ENCODE results near the gene PIGA. TPM values are rescaled to one million over a fixed set of nuclear protein-coding genes. Genes with fewer than 3 reads are reported as not detected.
A peak's percentile ranks its signal among the peaks of the same experiment; 100 is the strongest.
"Not testable (repeated sequence)": the region's sequence is repeated elsewhere in the genome, so short reads cannot be mapped to it uniquely, and the experiment has no call there.

Gene PIGA
- polyA plus RNA-seq, 4 donors: 15.7 to 18.4 (median 17.3) TPM

DNA sequence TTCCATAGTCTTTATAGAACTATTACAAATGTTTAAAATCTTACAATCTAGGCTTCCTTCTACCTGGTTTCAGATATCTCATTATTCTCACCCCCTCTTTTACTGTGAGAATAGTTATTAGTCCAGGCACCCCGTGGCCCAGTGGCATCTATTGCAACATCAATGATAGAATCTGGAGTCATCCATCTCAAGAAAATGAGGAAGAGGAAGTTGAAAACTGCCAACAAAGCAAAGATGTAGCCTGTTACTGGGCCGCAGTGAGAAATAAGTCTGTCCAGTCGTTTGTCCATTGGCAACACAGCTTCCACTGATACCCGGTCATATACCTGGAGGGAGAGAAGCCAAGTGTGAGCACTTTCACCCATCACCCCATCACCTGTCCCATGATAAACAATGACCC is 13.9 kb downstream of the PIGA start:
- no peak for DNase-seq (ENCODE audit: low read depth in 4 of 4, low spot score in 3 of 4)

DNA sequence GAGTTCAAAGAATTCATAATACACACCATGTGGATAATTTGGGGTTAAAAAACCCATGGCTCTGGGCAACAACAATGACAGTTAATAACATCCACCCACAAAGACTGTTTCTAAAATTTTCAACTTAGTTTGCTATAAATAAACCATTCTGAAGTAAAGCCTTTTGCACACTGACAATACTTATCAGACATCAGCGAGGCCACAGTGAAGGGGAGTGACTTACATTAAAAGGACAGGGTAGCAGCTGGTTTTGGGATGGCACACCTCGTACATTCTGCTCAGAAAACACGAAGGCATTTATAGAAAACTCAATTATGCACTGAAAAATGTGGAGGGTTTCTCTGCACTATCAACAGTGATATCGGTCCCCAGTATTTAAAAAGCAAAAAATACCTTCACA is 15.0 kb downstream of the PIGA start:
- DNase-seq (ENCODE audit: low read depth in 4 of 4, low spot score in 3 of 4): no peak

DNA sequence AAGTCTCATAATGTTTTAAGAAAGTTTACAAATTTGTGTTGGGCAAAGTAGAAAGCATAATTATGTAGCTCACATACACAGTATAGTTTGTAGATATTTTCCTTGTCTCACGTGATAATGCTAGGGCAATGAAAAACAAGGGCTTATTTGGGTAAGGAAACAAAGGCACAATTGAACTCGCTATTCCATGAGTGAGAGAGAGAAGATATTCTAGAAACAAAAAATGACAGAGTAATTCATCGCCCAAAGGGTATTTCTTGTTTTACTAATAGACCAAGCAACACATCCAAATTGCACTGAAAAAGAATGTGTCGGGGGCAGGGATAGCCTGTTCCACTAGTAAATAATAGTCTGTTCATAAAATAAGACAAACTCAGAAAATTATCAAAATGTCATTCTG is 16.2 kb downstream of the PIGA start:
- no peak for DNase-seq (ENCODE audit: low read depth in 4 of 4, low spot score in 3 of 4)

DNA sequence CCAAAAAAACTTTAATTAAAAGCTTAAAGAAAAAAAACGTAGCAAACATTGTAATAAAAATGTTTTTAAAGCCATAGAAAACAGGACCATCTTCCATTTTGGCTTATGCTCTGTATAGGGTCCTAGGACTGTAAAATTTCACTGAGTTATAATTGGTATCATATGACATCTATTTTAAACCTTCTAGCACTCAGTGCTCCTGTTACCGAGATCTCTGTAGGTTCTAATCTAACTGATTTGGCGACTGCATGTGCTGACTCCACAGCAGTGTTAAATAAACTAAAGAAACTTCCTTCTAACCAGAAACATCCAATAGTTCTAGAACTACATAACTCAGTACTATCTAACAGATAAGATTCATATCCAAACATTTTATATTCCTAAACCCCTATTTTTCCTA is 19.8 kb downstream of the PIGA start, which contains the start of gene ASB11:
ASB11 (minus strand) TSS at position 132 of the 400 bp plus-strand sequence; CDS start at position 97, 35 bp downstream.
- DNase-seq (ENCODE audit: low read depth in 4 of 4, low spot score in 3 of 4): no peak

DNA sequence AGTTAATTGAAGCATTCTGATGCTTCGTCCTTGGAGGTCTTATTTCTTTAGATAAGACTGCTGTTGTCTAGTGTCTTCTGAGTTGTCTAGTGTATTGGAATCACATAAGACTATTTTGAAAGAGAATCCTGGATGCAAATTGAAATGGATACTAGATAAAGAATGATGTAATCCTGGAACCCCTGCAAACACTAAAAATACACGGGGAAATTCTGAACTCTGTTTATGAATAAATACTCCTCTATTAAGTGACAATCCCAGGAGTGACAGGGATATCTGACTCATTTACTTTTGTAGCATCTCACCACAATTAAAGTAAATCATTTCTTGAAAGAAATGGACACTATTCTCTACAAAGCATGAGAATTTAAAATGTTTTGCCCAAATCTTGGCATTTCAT is 20.9 kb downstream of the PIGA start:
- DNase-seq (ENCODE audit: low read depth in 4 of 4, low spot score in 3 of 4): no peak

DNA sequence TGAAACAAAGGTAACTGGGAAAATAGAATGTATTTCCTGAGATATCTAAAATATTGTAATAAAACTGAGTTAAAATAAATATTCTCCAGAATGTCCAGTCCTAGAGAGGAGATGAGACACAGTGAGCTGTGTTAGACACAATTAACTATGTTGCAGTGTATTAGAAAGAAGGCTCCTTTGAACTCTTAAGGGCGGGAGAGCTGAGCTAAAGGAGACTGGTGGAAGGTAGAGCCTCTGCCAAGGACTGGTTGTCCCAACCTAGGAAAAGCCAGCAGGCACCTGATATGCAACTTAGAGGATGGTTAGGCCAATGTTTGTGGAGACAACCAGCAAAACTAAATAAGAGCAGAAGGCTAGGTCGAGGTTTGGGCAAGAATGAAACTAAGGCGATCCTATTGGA is 24.2 kb downstream of the PIGA start:
- DNase-seq (ENCODE audit: low read depth in 4 of 4, low spot score in 3 of 4): no peak

DNA sequence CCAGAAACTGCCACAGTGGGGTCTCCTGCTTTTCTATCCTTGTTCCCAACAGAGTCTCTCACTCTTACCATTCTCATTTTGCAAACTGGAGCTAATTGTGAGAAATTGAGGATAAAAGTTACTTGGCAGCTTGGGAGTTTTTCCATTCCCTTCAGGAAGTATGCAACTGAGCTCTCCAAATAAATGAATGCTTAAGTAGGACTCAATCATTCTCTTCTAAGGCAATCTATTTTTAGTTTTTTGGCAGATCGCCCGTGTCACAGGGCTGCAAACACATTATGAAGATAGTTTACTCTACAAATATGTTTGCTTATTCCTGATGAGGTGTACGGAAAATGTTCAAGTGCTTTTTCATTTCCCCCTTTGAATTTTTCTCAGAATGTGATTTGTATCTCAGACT is 25.2 kb downstream of the PIGA start:
- peak in 2 of 4 donors; percentile 33 to 43 for DNase-seq (ENCODE audit: low read depth in 4 of 4, low spot score in 3 of 4)

DNA sequence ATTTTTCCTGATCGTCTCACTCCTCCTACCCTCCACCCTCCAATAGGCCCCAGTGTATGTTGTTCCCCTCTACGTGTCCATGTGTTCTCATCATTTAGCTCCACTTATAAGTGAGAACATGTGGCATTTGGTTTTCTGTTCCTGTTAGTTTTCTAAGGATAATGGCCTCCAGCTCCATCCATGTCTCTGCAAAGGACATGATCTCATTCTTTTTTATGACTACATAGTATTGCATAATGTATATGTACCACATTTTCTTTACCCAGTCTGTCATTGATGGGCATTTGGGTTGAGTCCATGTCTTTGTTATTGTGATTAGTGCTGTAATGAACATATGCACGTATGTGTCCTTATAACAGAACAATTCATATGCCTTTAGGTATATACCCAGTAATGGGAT is 29.4 kb downstream of the PIGA start:
- DNase-seq (ENCODE audit: low read depth in 4 of 4, low spot score in 3 of 4): not testable (repeated sequence)

DNA sequence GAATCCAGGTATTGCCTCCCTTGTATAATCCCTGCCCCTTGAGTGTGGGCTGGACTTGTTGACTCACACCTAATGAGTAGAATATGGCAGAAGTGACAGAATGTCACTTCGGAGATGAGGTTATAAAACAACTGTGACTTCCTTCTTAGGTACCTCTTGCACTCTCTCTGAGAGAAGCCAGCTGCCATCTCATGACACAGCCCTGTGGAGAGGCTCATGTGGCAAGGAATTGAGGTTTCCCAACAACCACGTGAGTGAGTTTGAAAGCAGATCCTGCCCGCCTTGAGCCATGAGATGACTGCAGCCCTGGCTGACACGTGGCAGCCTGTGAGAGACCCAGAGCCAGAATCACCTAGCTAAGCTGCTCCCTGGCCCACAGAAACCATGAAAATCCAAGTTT is 33.4 kb downstream of the PIGA start:
- DNase-seq (ENCODE audit: low read depth in 4 of 4, low spot score in 3 of 4): no peak

DNA sequence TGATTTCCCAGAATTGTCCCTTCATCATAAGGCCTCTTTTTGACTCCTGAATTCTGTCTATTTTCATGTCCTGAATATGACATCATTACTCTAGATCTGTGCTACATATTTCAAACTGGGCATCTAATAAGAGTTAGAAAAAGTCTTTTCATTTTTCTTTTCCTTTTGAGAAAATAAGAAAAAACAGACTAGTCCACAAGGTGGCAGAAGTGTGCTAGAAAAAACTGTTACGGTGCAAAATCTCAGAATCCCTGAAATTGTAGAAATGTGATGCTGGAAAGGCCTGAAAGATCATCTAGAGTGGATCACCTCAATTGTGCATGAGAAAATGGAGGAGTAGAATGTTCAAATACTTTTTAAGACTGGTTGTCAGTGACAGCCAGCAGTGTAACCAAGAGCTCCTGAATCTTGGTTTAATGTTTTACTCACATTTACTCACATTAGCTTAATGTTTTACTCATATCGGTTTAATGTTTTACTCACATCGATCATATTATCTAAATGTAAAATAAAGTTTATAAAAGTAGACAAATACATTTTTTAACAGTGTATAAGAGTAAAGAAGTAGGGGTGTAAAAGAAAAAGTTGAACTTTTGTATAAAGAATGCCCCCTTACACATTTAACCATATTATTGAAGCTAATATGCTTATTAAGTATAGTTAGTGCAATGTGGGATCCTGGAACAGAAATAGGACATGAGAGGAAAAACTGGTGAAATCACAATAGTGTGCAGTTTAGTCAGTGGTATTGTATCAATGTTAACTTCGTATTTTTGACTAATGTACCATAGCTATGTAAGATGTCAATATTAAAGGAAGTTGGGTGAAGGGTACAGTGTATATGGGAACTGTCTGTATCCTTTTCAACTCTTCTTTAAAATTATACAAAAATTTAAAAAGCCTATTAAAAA is 35.1 kb downstream of the PIGA start:
- DNase-seq (ENCODE audit: low read depth in 4 of 4, low spot score in 3 of 4): no peak

DNA sequence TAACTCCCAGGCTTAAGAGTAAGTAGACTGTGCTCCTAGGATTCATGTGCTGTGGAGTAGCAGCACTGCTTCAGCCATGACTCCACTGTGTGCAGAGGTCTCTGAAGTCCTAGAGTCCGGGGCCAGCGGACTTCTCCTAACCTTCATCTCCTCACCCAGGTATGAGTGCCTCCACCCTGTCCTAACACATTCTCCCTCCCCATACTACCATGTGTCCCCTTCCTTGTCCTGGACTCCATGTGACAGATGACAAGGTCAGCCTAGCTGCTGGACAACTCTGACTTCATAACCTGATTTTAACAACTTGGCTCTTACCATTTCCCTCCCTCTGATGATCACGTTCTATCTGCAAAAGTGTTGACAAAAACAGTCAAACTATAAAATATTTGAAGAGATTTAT is 36.5 kb downstream of the PIGA start:
- no peak for DNase-seq (ENCODE audit: low read depth in 4 of 4, low spot score in 3 of 4)

DNA sequence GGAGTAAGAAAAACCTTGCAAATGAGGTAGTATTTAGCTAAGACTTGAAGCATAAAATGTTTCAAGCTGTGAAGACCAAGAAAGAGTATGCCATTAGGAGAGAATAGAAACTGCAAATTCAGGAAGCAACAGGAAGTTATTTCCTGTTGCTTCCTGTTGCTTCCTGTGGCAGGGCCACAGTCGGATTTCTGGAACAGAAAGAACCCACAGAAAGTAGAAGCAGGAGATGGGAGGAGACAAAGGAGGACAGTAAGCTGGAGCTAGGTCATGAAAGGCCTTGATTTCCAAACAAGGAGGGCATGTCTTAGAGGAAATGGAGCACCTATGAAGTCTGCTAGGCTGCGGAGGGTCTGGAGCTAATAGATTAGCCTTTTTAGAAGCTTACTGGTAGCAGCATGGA is 37.1 kb downstream of the PIGA start:
- no peak for DNase-seq (ENCODE audit: low read depth in 4 of 4, low spot score in 3 of 4)

DNA sequence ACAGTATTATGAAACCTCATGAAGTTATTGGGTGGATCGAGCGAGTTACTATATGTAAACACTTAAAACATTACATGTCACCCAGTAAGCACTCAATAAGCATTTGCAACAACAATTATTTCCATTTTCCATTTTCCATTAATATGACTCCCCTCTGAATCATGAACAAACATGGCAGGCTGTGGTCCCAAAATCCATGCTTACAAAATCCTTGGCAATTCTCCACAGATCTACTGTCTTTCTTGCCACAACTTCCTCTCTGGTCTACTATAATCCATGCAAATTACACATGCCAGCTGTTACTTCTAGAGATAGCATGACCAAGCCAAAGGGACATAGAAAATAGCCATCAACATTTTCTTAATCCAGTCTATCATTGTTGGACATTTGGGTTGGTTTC is 41.9 kb downstream of the PIGA start:
- no peak for DNase-seq (ENCODE audit: low read depth in 4 of 4, low spot score in 3 of 4)

DNA sequence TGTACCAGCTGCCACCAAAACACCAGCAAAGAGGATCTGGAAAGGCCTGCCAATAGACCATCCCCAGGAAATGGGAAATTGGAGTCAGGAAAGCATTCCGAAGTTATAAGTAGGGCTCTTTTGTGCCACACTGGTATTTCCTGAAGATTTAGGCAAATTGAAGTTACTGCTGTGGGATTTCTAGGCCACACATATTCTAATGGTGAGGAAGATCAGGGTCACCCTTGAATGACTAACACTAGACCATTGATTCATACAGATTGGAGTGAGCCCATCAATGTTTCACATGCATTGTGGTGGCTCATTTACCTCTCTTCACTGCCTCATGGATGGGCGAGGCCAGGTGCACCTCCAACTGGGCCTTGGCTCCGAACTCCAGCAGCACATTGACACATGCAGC is 42.5 kb downstream of the PIGA start:
- no peak for DNase-seq (ENCODE audit: low read depth in 4 of 4, low spot score in 3 of 4)

DNA sequence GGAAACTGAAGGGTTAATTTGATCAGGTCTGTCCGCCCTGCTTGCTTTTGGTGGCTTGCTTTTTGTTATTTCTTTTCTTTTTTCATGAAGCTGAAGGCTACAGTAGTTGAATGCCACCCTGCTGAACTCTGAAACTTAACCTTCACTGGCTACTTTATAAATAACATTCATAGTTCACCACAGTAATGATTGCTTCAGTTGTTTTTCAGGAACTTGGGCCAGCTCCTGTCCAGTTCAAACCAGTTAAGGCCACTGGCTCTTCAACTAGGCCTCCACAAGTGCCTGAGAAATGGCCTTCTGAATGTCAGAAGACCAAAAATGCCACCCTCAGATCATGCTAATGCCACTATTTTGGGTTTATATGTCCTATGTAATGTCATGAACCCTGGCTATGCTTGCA is 57.7 kb downstream of the PIGA start:
- no peak for DNase-seq (ENCODE audit: low read depth in 4 of 4, low spot score in 3 of 4)

DNA sequence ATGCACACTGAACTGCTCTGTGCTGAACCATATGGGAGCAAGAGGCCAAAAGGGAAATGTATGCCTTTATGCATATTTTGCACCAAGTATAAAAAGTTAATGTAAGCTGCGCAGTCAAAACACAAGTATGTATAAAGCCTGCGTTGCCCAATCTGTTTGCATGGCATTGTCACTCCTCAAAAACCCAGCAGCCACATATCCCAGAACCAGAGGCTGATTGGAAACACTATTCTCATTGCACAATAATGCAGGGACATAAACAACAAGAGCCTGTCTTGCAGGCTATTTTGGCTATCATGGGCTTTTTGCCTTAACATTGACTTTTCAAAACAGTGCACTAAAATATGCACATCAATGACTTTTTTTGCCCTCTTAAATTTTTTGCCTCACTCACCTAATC is 60.4 kb downstream of the PIGA start:
- no peak for DNase-seq (ENCODE audit: low read depth in 4 of 4, low spot score in 3 of 4)

DNA sequence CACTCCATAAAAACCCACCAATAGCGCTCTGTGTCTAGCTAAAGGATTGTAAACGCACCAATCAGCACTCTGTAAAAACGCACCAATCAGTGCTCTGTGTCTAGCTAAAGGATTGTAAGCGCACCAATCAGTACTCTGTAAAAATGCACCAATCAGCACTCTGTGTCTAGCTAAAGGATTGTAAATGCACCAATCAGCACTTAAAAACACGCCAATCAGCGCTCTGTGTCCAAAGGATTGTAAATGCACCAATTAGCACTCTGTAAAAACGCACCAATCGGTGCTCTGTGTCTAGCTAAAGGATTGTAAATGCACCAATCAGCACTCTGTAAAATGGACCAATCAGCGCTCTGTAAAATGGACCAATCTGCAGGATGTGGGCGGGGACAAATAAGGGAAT is 62.0 kb downstream of the PIGA start:
- DNase-seq (ENCODE audit: low read depth in 4 of 4, low spot score in 3 of 4): not testable (repeated sequence)

DNA sequence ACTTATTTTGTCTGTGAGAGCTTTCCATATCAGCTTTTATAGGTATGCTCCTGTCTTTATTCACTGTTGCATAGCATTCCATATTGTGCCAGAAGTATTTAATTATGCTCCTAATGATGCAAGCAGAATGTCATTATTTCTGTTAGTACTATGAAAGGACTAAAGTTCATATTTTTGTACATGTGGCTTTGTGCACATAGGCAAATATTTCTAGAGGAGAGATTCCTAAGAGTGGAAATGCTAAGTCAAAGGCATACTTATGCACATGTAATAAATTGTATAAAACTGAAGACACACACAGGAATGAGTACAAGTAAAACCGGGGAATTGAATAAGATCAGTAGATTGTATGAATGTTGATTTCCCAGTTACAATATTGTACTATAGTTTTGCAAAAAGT is 63.6 kb downstream of the PIGA start:
- DNase-seq (ENCODE audit: low read depth in 4 of 4, low spot score in 3 of 4): no peak

DNA sequence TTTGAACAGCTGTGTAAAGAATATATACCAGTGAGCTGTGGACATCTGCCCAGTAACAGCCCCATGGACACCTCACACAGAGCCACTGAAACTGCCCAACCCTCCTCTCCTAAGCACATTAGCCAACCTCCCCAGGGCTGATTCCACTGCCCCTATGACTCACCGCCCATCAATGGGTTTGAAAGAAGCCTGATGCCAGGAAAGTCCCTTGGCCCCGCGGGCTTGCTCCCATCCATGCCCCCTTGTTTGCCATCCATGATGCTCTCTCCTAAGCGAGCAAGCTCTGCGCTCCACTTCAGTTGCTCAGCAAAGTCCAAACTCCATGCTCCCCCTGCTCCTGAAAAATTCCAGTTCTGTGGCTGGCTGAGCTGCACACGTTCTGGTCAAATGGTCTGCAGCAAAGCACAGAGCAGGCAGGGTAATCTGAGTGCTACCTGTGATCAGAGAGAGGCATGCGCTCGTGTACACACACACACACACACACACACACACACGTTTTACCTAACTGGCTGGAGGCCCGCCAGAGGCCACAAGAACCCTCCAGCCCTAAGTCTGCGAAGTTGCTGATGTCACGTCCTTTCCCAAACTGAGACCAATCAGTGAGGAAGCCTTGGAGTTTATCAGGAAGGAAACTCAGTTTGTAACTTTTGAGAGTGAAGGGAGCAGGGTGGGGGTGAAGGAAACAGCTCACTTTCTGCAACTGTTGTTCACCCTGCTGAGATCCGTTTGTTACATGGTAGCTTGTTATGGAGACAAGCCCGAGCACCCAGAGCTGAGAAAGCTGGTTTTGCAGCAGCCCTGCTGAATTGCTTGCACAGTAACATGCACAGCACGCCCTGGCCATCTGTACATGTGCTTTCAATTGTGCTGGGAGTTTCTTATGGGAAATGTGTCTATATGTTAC is 65.5 kb downstream of the PIGA start, which contains the start of gene ASB9:
ASB9 (minus strand) TSS at position 466 of the 904 bp plus-strand sequence; CDS start at position 257, 209 bp downstream.
- DNase-seq (ENCODE audit: low read depth in 4 of 4, low spot score in 3 of 4): peak in 3 of 4 donors; percentile 26 to 50 (median 32)
